OCI-M2 (cell line): Measurements from ENCODE around the gene CPXM2.

Experiments used
- DNase-seq: peaks from one replicate; lab custom pipeline; 2025; ENCODE audit not compliant: unreplicated experiment; lab: John Stamatoyannopoulos, UW

Gene CPXM2

GRCh38 chr10:123777881-123778280, 113.7 kb downstream of the CPXM2 start:
- no peak for DNase-seq

DNA sequence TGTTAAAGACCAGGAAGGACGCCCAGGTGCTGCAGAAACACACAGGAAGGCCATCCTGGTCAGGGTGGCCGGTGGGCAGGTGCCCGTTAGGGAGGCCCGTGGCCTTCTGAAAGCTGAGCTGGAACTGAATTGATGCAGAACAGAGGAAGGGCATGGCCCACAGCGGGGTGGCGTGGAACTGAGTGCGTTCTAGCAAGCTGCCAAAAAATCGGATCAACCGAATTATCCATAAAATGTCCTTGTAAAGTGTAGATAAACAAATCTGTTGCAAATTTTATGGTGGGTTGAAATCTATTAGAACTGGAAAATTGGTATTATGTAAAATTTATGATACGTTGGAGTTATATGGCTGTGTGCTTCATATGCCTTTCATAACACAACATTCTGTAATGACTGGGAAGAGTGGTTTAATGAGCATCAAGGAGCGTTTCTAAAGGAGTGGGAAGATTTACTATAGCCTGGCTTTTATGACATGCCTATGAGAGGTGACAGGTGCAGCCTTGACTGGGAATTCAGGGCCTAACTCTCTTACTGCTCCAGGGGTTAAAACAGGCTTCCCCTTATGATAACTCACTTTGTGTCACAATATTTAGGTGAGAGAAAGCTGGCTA, 117.4 kb downstream of the CPXM2 start:
- no peak for DNase-seq

- DNase-seq, result no peak
Measured at GRCh38 chr10:123772645-123773508, 118.7 kb downstream of the CPXM2 start.

DNA sequence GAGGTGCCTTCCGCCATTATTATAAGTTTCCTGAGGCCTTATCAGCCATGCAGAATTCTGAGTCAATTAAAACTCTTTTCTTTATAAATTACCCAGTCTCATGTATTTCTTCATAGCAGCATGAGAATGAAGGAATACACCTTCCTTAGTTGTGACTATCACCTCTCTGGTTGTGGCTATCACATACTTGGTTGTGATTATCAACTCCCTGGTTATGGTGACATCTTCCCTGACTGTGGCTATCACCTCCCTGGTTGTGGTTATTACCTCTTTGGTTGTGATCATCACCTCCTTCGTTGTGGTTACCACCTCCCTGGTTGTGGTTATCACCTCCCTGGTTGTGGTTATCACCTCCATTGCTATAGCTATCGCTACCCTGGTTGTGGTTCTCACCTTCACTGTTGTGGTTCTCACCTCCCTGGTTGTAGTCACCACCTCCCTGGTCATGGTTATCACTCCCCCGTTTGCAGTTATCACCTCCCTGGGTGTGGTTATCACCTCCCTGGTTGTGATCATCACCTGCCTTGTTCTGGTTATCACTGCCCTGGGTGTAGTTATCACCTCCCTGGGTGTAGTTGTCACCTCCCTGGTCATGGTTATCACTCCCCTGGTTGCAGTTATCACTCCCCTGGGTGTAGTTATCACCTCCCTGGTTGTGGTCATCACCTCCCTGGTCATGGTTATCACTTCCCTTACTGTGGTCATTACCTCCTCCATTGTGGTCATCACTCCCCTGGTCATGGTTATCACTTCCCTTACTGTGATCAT, 119.5 kb downstream of the CPXM2 start:
- DNase-seq, result no peak

DNA sequence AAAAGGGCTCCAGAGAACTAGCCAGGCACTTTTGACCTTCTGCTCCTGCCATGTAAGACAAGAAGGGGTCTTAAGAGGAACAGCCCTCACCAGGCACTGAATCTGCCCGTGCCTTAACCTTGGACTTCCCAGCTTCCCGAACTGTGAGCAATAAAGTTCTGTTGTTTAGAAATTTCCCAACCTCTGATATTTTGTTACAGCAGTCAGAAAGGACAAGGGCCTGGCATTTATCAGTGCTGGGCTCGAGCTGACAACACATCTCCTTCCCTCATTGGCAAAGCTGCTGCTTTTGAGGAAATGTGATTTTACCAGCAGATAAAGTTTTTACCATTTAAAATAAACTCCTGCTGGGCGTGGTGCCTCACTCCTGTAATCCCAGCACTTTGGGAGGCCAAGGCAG, 122.0 kb downstream of the CPXM2 start:
- no peak for DNase-seq

GRCh38 chr10:123766761-123767160, 124.8 kb downstream of the CPXM2 start:
- DNase-seq, result no peak

DNA sequence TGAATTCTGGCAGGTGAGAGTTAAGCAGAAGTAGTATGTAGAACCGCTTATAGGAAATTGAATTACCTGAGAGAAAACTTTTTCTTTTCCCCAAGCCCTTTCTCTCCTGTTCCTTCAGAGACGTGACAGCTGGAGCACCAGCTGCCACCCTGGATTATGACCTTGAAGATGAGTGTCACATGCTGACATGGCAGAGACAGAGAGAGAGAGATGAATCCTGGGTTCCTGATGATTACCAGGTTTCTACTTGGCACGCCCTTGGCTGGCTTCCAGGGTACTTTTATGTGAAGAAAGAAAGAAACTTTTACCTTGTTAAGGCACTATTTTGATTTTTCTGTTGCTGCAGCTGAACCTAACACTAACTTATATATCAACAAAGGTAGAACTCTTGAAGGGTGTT, 125.6 kb downstream of the CPXM2 start:
- no peak for DNase-seq

- no peak for DNase-seq
Measured at GRCh38 chr10:123761666-123762230, 129.9 kb downstream of the CPXM2 start.

- no peak for DNase-seq
Measured at GRCh38 chr10:123761038-123761428, 130.6 kb downstream of the CPXM2 start.

DNA sequence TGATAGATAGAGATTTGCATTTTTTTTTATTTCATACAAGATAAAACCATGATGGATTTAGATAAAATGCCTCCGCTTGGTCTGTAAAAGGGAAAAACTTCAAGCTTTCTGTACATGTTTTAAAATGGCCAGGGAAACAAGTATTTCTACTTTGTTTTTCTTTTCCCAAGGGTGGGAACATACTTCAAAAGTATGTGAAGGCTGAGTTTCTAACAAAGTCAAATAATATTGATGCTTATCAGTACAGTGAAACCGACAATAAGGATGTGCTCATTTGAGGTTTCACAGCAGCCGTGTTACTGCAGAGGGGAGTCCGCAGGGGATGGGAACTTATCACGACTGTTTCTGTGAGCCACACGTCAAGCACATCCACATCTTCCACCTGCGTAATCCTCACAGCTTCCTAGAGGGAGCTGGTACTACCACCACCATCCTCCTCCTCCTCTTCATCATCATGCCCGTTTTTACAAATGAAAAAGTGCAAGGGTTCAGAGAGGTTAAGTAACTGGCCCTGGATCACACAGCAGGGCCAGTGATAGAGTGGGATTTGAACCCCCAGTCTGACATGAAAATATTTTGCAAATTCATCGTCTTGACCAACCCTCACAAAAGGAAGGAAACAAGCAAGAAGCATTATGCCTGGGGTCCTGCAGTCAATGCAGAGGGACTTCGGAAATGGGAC, 131.1 kb downstream of the CPXM2 start:
- no peak for DNase-seq

- DNase-seq, result no peak
Measured at GRCh38 chr10:123759501-123760031, 132.0 kb downstream of the CPXM2 start.

- DNase-seq, result no peak
Measured at GRCh38 chr10:123759041-123759440, 132.6 kb downstream of the CPXM2 start.

GRCh38 chr10:123757853-123758252, 133.8 kb downstream of the CPXM2 start:
- DNase-seq, result no peak

GRCh38 chr10:123755061-123755460, 136.5 kb downstream of the CPXM2 start:
- no peak for DNase-seq

DNA sequence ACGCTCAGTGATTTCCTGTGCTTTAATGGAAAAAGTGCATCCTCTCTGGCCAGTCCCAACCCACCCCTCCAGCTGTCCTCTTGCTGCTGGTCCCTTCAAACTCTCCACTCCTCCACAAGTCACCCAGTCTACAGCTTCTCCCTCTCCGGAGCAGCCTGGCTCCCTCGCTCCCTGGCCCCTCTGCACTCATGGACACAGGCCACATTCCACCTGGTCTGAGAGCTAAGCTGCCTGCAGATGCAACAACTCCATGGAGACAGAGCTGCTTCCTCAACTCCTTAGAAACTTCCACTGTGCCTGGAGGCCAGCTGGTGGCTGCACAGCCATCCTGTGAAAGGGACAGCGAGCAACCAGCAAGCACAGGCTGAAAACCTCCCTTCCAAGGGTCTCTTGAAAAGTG, 137.5 kb downstream of the CPXM2 start:
- no peak for DNase-seq

GRCh38 chr10:123751342-123752134, 140.1 kb downstream of the CPXM2 start:
- DNase-seq, result no peak

GRCh38 chr10:123750901-123751300, 140.7 kb downstream of the CPXM2 start:
- DNase-seq, result no peak

- DNase-seq, result no peak
Measured at GRCh38 chr10:123748711-123749110, 142.9 kb downstream of the CPXM2 start.

DNA sequence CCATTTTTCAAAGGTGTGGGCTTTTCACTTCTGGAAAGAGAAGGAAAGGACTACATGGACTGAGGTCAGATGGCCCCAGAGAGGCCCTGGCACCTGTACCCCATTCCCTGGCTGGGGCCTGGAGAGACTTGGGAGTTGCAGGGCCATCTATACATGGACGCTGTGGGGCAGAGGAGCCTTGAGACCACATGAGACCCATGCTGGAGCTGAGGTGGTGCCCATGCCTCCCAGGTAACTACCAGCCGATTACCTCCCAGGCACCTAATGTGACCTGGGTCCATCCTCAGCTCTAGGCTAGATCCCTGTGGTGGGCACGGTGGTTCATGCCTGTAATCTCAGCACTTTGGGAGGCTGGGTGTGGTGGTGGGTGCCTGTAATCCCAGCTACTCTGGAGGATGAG, 144.2 kb downstream of the CPXM2 start:
- no peak for DNase-seq

DNA sequence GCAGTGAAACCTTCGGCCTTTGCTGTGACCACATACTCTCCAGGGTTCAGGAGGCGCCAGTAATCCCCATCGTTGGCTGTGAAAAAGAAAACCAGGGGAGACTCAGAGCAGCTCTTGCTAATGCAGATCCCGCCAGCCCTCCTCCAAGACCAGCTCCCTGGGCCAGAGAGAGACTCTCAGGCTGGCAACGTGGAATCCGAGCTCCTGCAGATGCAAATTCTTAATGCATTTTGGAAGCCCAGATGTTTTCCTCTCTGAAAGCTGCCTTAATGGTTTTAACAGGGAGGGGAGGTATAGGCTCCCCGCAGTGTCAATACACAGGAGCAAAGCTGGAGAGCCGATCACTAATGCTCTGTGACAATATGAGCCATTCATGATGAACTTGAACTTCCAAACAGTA, 144.7 kb downstream of the CPXM2 start:
- DNase-seq, result no peak
